Thoracic aorta (tissue), 2 donors: ENCODE measurements around the gene FOXJ2. TPM values are rescaled to one million over a fixed set of nuclear protein-coding genes. Genes with fewer than 3 reads are reported as not detected.

Experiments used
- ATAC-seq: fragments of 150-250 bp; one replicate; pipeline ENCODE4 v1.8.0; 2017; ENCODE audit warnings: low read depth; ENCODE audit not compliant: insufficient number of reproducible peaks, low FRiP score
- DNase-seq: peaks from one replicate; pipeline ENCODE4 v3.0.0-alpha.2; 2020; ENCODE audit warnings: low spot score
- H3K27ac ChIP-seq, 2 donors: fragments of 200-600 bp; sonication (generic); 1 replicate in 1 of 2; 2 replicates in 1 of 2; pipeline ENCODE4 v1.5.1; 2016; ENCODE audit warnings: mild to moderate bottlenecking in 2 of 2, moderate library complexity in 2 of 2
- H3K27me3 ChIP-seq: fragments of 200-600 bp; sonication (generic); replicated peaks from 2 replicates; pipeline ENCODE4 v1.6.0; 2016; ENCODE audit warnings: mild to moderate bottlenecking; ENCODE audit not compliant: insufficient read depth
- H3K36me3 ChIP-seq: fragments of 200-600 bp; sonication (generic); one replicate; pipeline ENCODE4 v1.5.1; 2016
- H3K4me1 ChIP-seq, 2 donors: fragments of 200-600 bp; sonication (generic); 1 replicate in 1 of 2; 2 replicates in 1 of 2; pipeline versions ENCODE4 v1.5.1 to v1.6.0; 2016; ENCODE audit warnings: low read depth in 2 of 2, mild to moderate bottlenecking in 1 of 2; ENCODE audit not compliant: control insufficient read depth in 1 of 2
- H3K4me3 ChIP-seq: fragments of 200-600 bp; sonication (generic); 2 replicates; pipeline ENCODE4 v1.5.1; 2016; ENCODE audit warnings: mild to moderate bottlenecking
- H3K9me3 ChIP-seq: fragments of 200-600 bp; sonication (generic); 2 replicates; pipeline ENCODE4 v1.5.1; 2016
- total RNA-seq, 2 donors: library from RNA; depleted of rRNA; stranded (reverse); fragments of >200 nt; gene quantifications; one replicate each; pipeline versions ENCODE4 v1.1.0 to v1.2.3, GENCODE V29; 2016
- TF ChIP-seq, protein P1 (sequence below): fragments of 200-600 bp; sonication (generic); IDR thresholded peaks from one replicate; pipeline ENCODE4 v1.5.1; 2019; ENCODE audit warnings: antibody characterized with exemption

The FOXJ2 gene
- total RNA-seq, 2 donors from 2014 or later: 25.7 to 29.6 TPM

DNA sequence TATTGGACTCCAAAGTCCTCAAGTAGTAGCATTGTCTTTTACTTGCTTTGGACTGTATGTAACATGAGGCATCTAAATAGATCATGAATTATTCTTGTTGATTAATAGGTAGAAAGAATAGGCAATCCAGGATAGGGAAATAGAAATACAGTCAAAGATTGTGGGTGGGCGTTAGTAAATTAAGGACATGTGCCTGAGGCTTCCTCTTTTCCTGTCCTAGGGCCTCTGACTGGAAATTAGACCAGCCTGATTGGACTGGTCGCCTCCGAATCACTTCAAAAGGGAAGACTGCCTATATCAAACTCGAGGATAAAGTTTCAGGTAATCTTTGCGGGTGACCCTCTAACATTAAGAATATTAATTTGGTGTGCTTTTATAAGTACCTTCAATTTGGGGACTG lies 57.2 kb downstream of the FOXJ2 start:
- Histone ChIP-seq H3K27me3 (no peaks in the 10 kb centered on the region), H3K9me3 (no peaks in the 10 kb centered on the region), H3K36me3 (peaks cover 45% of the 10 kb centered on the region), H3K27ac (no peak overlapping the region), H3K4me1 (peaks cover 0 to 6% of the 10 kb centered on the region in 2 donors), H3K4me3 (no peak overlapping the region)
- TF ChIP-seq, protein P1, sequence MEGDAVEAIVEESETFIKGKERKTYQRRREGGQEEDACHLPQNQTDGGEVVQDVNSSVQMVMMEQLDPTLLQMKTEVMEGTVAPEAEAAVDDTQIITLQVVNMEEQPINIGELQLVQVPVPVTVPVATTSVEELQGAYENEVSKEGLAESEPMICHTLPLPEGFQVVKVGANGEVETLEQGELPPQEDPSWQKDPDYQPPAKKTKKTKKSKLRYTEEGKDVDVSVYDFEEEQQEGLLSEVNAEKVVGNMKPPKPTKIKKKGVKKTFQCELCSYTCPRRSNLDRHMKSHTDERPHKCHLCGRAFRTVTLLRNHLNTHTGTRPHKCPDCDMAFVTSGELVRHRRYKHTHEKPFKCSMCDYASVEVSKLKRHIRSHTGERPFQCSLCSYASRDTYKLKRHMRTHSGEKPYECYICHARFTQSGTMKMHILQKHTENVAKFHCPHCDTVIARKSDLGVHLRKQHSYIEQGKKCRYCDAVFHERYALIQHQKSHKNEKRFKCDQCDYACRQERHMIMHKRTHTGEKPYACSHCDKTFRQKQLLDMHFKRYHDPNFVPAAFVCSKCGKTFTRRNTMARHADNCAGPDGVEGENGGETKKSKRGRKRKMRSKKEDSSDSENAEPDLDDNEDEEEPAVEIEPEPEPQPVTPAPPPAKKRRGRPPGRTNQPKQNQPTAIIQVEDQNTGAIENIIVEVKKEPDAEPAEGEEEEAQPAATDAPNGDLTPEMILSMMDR: no peak
- ATAC-seq: no peak
- DNase-seq: no peak

DNA sequence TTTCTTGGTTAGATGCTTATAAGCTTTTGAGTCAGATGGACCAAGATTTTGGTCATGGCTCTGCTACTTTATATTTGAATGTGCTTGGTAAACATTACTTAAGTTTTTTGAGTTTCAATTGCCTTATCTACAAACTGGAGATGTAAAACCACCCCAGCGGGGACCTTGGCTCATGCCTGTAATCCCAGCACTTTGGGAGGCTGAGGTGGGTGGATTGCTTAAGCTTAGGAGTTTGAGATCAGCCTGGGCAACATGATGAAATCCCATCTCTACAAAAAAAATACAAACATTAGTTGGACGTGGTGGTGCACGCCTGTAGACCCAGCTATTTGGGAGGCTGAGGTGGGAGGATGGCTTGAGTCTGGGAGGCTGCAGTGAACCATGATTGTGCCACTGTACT lies 60.8 kb downstream of the FOXJ2 start:
- Histone ChIP-seq H3K9me3 (no peaks in the 10 kb centered on the region), H3K4me3 (no peak overlapping the region), H3K4me1 (no peaks in the 10 kb centered on the region), H3K27ac (no peak overlapping the region), H3K27me3 (no peaks in the 10 kb centered on the region), H3K36me3 (peaks cover 68% of the 10 kb centered on the region)
- ATAC-seq: no peak
- DNase-seq: no peak
- TF ChIP-seq, protein P1: no peak

DNA sequence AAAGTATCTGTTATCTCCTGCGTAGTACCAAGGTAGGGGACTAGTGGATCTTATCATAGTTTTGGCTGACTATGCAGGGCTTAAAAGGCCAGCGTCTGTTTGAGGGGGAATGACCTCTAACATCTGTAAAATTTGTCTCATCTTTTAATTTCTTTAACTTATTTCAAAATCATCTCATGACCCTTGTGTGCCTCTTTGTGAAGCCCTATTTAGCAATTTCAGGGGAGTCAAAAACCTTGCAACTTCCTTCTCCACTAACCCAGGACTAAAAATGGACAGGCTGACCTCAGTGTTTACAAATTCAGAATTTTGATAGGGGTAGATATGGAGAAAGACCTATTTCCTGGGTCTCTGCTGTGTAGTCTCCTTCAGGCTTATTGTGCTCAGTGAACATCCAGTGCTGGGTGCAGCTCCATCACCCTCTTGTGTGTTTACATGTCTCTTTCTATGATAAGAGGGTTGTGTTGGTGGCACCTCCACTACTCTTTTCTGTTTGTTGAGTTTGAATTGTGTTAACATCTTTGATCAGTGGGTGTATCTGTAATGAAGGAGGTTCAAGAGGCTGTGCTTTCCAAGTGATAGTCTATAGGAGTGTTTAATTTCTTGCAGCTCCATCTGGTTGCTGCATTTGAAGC lies 63.9 kb downstream of the FOXJ2 start:
- ATAC-seq (no peak), DNase-seq (no peak)
- Histone ChIP-seq H3K4me1 (no peaks in the 10 kb centered on the region), H3K4me3 (no peak overlapping the region), H3K9me3 (no peaks in the 10 kb centered on the region), H3K36me3 (peaks cover 49% of the 10 kb centered on the region), H3K27me3 (no peaks in the 10 kb centered on the region), H3K27ac (no peak overlapping the region)
- TF ChIP-seq, protein P1: no peak

DNA sequence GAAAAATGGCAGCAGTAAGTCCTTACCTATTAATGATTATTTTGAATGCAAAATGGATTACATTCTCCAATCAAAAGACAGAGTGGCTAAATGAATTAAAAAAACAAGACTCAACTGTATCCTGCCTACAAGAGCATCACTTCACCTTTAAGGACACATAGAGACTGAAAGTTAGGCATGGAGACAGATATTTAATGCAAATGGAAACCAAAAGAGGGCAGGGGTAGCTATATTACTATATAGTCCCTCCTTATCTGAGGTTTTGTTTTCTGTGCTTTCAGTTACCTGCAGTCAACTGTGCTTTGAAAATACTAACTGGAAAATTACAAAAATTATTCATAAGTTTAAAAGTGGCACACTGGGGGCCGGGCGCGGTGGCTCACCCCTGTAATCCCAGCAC lies 66.7 kb downstream of the FOXJ2 start:
- Histone ChIP-seq H3K4me3 (no peak overlapping the region), H3K36me3 (peaks cover 28% of the 10 kb centered on the region), H3K4me1 (no peaks in the 10 kb centered on the region), H3K9me3 (no peaks in the 10 kb centered on the region), H3K27ac (no peak overlapping the region), H3K27me3 (no peaks in the 10 kb centered on the region)
- no peak for DNase-seq
- TF ChIP-seq, protein P1: no peak
- no peak for ATAC-seq

Other genes starting within 250 kb of the FOXJ2 start
- under 1 TPM; 0.27 to 0.35 TPM for gene NANOG, start 243.3 kb upstream of the FOXJ2 start, total RNA-seq
- gene SLC2A14, start 159.8 kb upstream of the FOXJ2 start, total RNA-seq: not detected
- 100 to 1,000 TPM in 1 of 2 donors, 10 to 100 TPM in 1; 47.7 to 136 TPM for gene SLC2A3, start 96.5 kb upstream of the FOXJ2 start, total RNA-seq
- 10 to 100 TPM; 21.2 to 25.5 TPM for gene C3AR1, start 33.6 kb downstream of the FOXJ2 start, total RNA-seq
- gene NECAP1, start 49.6 kb downstream of the FOXJ2 start, total RNA-seq: 10 to 100 TPM; 21.7 to 50.2 TPM
- gene CLEC4A, start 90.9 kb downstream of the FOXJ2 start, total RNA-seq: 1 to 10 TPM; 4.2 to 5.1 TPM
- not detected for gene ZNF705A, start 124.3 kb downstream of the FOXJ2 start, total RNA-seq
- not detected for gene FAM90A1, start 194.9 kb downstream of the FOXJ2 start, total RNA-seq